ENCODE results near the gene EXOSC1. TPM values are rescaled to one million over a fixed set of nuclear protein-coding genes. Genes with fewer than 3 reads are reported as not detected.

Gene EXOSC1
- total RNA-seq, 1 donor from 2014 or later: 27.1 TPM

GRCh38 chr10:97459933-97460332, 14.1 kb upstream of the EXOSC1 start:
- H3K4me1 Mint-ChIP-seq (ENCODE audit: low read depth, unreplicated experiment): no peaks in the 10 kb centered on the region
- H3K27ac Mint-ChIP-seq (ENCODE audit: unreplicated experiment): no peak overlapping the region

GRCh38 chr10:97459111-97459510, 13.3 kb upstream of the EXOSC1 start:
- no peak for TF ChIP-seq CTCF (IDR thresholded peaks at IDR 0.05; ENCODE audit: partially characterized antibody, unreplicated experiment)
- no peak for DNase-seq
- H3K4me3 Mint-ChIP-seq (ENCODE audit: unreplicated experiment): no peak overlapping the region
- peaks cover 5% of the 10 kb centered on the region for H3K27me3 Mint-ChIP-seq (ENCODE audit: unreplicated experiment)
- no peaks in the 10 kb centered on the region for H3K4me1 Mint-ChIP-seq (ENCODE audit: low read depth, unreplicated experiment)
- H3K9me3 Mint-ChIP-seq (ENCODE audit: unreplicated experiment): peaks cover 9% of the 10 kb centered on the region
- no peak overlapping the region for H3K27ac Mint-ChIP-seq (ENCODE audit: unreplicated experiment)
- peaks cover 4% of the 10 kb centered on the region for H3K36me3 Mint-ChIP-seq (ENCODE audit: unreplicated experiment)

More at GRCh38 chr10:97459933-97460332, 14.1 kb upstream of the EXOSC1 start:
- no peak for TF ChIP-seq CTCF (IDR thresholded peaks at IDR 0.05; ENCODE audit: partially characterized antibody, unreplicated experiment)
- no peak overlapping the region for H3K4me3 Mint-ChIP-seq (ENCODE audit: unreplicated experiment)
- no peak for DNase-seq
- peaks cover 4% of the 10 kb centered on the region for H3K36me3 Mint-ChIP-seq (ENCODE audit: unreplicated experiment)
- peaks cover 5% of the 10 kb centered on the region for H3K27me3 Mint-ChIP-seq (ENCODE audit: unreplicated experiment)
- peaks cover 7% of the 10 kb centered on the region for H3K9me3 Mint-ChIP-seq (ENCODE audit: unreplicated experiment)

- DNase-seq: no peak
- H3K4me3 Mint-ChIP-seq (ENCODE audit: unreplicated experiment): no peak overlapping the region
- H3K27me3 Mint-ChIP-seq (ENCODE audit: unreplicated experiment): peaks cover 17% of the 10 kb centered on the region
- H3K9me3 Mint-ChIP-seq (ENCODE audit: unreplicated experiment): peaks cover 9% of the 10 kb centered on the region
- H3K36me3 Mint-ChIP-seq (ENCODE audit: unreplicated experiment): peaks cover 12% of the 10 kb centered on the region
- peaks cover 2% of the 10 kb centered on the region for H3K4me1 Mint-ChIP-seq (ENCODE audit: low read depth, unreplicated experiment)
- TF ChIP-seq CTCF (IDR thresholded peaks at IDR 0.05; ENCODE audit: partially characterized antibody, unreplicated experiment): no peak
- H3K27ac Mint-ChIP-seq (ENCODE audit: unreplicated experiment): peak overlapping the region; percentile 12
Measured at GRCh38 chr10:97456686-97457065, 10.9 kb upstream of the EXOSC1 start.

- peaks cover 12% of the 10 kb centered on the region for H3K36me3 Mint-ChIP-seq (ENCODE audit: unreplicated experiment)
- H3K4me3 Mint-ChIP-seq (ENCODE audit: unreplicated experiment): no peak overlapping the region
- H3K27me3 Mint-ChIP-seq (ENCODE audit: unreplicated experiment): peaks cover 17% of the 10 kb centered on the region
- H3K9me3 Mint-ChIP-seq (ENCODE audit: unreplicated experiment): peaks cover 9% of the 10 kb centered on the region
- TF ChIP-seq CTCF (IDR thresholded peaks at IDR 0.05; ENCODE audit: partially characterized antibody, unreplicated experiment): no peak
- peaks cover 2% of the 10 kb centered on the region for H3K4me1 Mint-ChIP-seq (ENCODE audit: low read depth, unreplicated experiment)
- no peak overlapping the region for H3K27ac Mint-ChIP-seq (ENCODE audit: unreplicated experiment)
- no peak for DNase-seq
Measured at GRCh38 chr10:97456034-97456685, 10.4 kb upstream of the EXOSC1 start.

- Mint-ChIP-seq H3K36me3 (ENCODE audit: unreplicated experiment) (peaks cover 12% of the 10 kb centered on the region), H3K27ac (ENCODE audit: unreplicated experiment) (peak overlapping the region; percentile 18), H3K9me3 (ENCODE audit: unreplicated experiment) (peaks cover 9% of the 10 kb centered on the region), H3K4me3 (ENCODE audit: unreplicated experiment) (no peak overlapping the region), H3K4me1 (ENCODE audit: low read depth, unreplicated experiment) (peaks cover 2% of the 10 kb centered on the region), H3K27me3 (ENCODE audit: unreplicated experiment) (peaks cover 17% of the 10 kb centered on the region)
- DNase-seq: no peak
- TF ChIP-seq CTCF (IDR thresholded peaks at IDR 0.05; ENCODE audit: partially characterized antibody, unreplicated experiment): no peak
Measured at GRCh38 chr10:97454330-97455036, 8.7 kb upstream of the EXOSC1 start.
